Measurements from ENCODE around the gene CD109.

The CD109 gene

GRCh38 chr6:73823832-73824231 is 127.8 kb downstream of the CD109 start:
- no peaks in the 10 kb centered on the region for H3K9me3 ChIP-seq (replicated peaks in 1 of 2; ENCODE audit: control insufficient read depth in 2 of 2, insufficient read depth in 1 of 2, low read depth in 1 of 2, low read length in 2 of 2)
- no peak overlapping the region for H2BK15ac ChIP-seq (ENCODE audit: low read length)

DNA sequence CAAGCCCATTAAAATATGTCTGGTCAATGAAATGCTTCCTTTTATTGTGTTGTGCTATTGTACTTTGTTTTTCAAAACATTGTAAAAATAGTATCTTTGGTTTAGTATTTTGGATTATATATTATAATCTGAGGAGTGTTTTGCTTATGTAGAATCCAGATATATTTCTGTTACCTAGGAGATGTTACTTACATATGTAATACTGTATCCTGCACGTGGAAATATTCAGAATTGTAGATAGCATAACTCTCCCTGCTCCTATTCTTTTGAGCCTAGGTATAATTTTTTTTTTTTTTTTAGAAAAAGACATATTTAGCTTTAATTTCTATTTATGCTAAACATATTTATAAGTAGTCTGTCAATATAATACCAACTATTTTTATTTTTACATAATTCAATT is 130.6 kb downstream of the CD109 start:
- Histone ChIP-seq H4K8ac (ENCODE audit: low read depth, low read length) (no peak overlapping the region), H2BK15ac (ENCODE audit: low read length) (no peak overlapping the region), H3K18ac (ENCODE audit: low read length) (no peak overlapping the region), H2BK12ac (ENCODE audit: low read length) (no peak overlapping the region), H3K27me3 (ENCODE audit: control insufficient read depth in 3 of 3, insufficient read depth in 3 of 3, low read depth in 1 of 3, low read length in 3 of 3) (no peaks in the 10 kb centered on the region), H2BK5ac (ENCODE audit: low read length) (no peak overlapping the region), H3K27ac (replicated peaks; ENCODE audit: low read length) (no peak overlapping the region), H3K36me3 (replicated peaks in 1 of 2; ENCODE audit: control insufficient read depth in 2 of 2, insufficient read depth in 2 of 2, low read length in 2 of 2) (no peaks in the 10 kb centered on the region), H3K4me1 (ENCODE audit: control insufficient read depth in 2 of 2, insufficient read depth in 1 of 2, low read depth in 1 of 2, low read length in 2 of 2) (peaks cover 0 to 3% of the 10 kb centered on the region in 2 donors), H3K79me1 (ENCODE audit: low read depth, low read length) (no peaks in the 10 kb centered on the region), H3K9me3 (replicated peaks in 1 of 2; ENCODE audit: control insufficient read depth in 2 of 2, insufficient read depth in 1 of 2, low read depth in 1 of 2, low read length in 2 of 2) (no peaks in the 10 kb centered on the region), H3K14ac (ENCODE audit: low read length) (no peak overlapping the region), H3K9ac (ENCODE audit: low read depth, low read length, poor library complexity) (no peak overlapping the region), H2AK5ac (ENCODE audit: low read depth, low read length) (no peak overlapping the region), H2AFZ (ENCODE audit: low read length) (no peak overlapping the region), H3K4me3 (ENCODE audit: low read length in 2 of 2) (no peak overlapping the region), H2BK120ac (ENCODE audit: low read depth, low read length) (no peak overlapping the region), H4K91ac (ENCODE audit: low read depth, low read length, poor library complexity) (no peak overlapping the region), H3K23ac (ENCODE audit: low read depth, low read length, poor library complexity) (no peak overlapping the region), H3K4me2 (ENCODE audit: insufficient read depth, low read length, poor library complexity, severe bottlenecking) (no peak overlapping the region), H3K4ac (ENCODE audit: low read length) (no peak overlapping the region)
- no peak for DNase-seq (ENCODE audit: low spot score)
- WGBS, 2 donors (ENCODE audit: extremely low coverage in 2 of 2, insufficient read length in 2 of 2, insufficient replicate concordance in 1 of 2): no CpG with 5 or more reads among the region's 1 CpG

More at GRCh38 chr6:73823832-73824231, 127.8 kb downstream of the CD109 start:
- Histone ChIP-seq H3K4me1 (ENCODE audit: control insufficient read depth in 2 of 2, insufficient read depth in 1 of 2, low read depth in 1 of 2, low read length in 2 of 2) (no peaks in the 10 kb centered on the region), H4K8ac (ENCODE audit: low read depth, low read length) (no peak overlapping the region), H2AK5ac (ENCODE audit: low read depth, low read length) (no peak overlapping the region), H2AFZ (ENCODE audit: low read length) (no peak overlapping the region), H3K27ac (replicated peaks; ENCODE audit: low read length) (no peak overlapping the region), H2BK12ac (ENCODE audit: low read length) (no peak overlapping the region), H3K79me1 (ENCODE audit: low read depth, low read length) (no peaks in the 10 kb centered on the region), H3K4me2 (ENCODE audit: insufficient read depth, low read length, poor library complexity, severe bottlenecking) (no peak overlapping the region), H3K18ac (ENCODE audit: low read length) (no peak overlapping the region), H2BK5ac (ENCODE audit: low read length) (no peak overlapping the region), H3K27me3 (ENCODE audit: control insufficient read depth in 3 of 3, insufficient read depth in 3 of 3, low read depth in 1 of 3, low read length in 3 of 3) (no peaks in the 10 kb centered on the region), H3K36me3 (replicated peaks in 1 of 2; ENCODE audit: control insufficient read depth in 2 of 2, insufficient read depth in 2 of 2, low read length in 2 of 2) (no peaks in the 10 kb centered on the region), H4K91ac (ENCODE audit: low read depth, low read length, poor library complexity) (no peak overlapping the region), H3K4ac (ENCODE audit: low read length) (no peak overlapping the region), H2BK120ac (ENCODE audit: low read depth, low read length) (no peak overlapping the region), H3K14ac (ENCODE audit: low read length) (no peak overlapping the region), H3K4me3 (ENCODE audit: low read length in 2 of 2) (no peak overlapping the region), H3K23ac (ENCODE audit: low read depth, low read length, poor library complexity) (no peak overlapping the region), H3K9ac (ENCODE audit: low read depth, low read length, poor library complexity) (no peak overlapping the region)
- no CpG with 5 or more reads among the region's 1 CpG for WGBS, 2 donors (ENCODE audit: extremely low coverage in 2 of 2, insufficient read length in 2 of 2, insufficient replicate concordance in 1 of 2)
- DNase-seq (ENCODE audit: low spot score): no peak

- no peak overlapping the region for H3K27ac ChIP-seq (replicated peaks; ENCODE audit: low read length)
- H3K79me1 ChIP-seq (ENCODE audit: low read depth, low read length): no peaks in the 10 kb centered on the region
- H3K14ac ChIP-seq (ENCODE audit: low read length): no peak overlapping the region
- H3K9me3 ChIP-seq (replicated peaks in 1 of 2; ENCODE audit: control insufficient read depth in 2 of 2, insufficient read depth in 1 of 2, low read depth in 1 of 2, low read length in 2 of 2): no peaks in the 10 kb centered on the region
- H2AFZ ChIP-seq (ENCODE audit: low read length): no peak overlapping the region
- H2BK12ac ChIP-seq (ENCODE audit: low read length): no peak overlapping the region
- H2BK5ac ChIP-seq (ENCODE audit: low read length): no peak overlapping the region
- no peak overlapping the region for H4K91ac ChIP-seq (ENCODE audit: low read depth, low read length, poor library complexity)
- H3K27me3 ChIP-seq (ENCODE audit: control insufficient read depth in 3 of 3, insufficient read depth in 3 of 3, low read depth in 1 of 3, low read length in 3 of 3): no peaks in the 10 kb centered on the region
- H3K4me2 ChIP-seq (ENCODE audit: insufficient read depth, low read length, poor library complexity, severe bottlenecking): no peak overlapping the region
- no peak overlapping the region for H2BK120ac ChIP-seq (ENCODE audit: low read depth, low read length)
- H3K4me1 ChIP-seq (ENCODE audit: control insufficient read depth in 2 of 2, insufficient read depth in 1 of 2, low read depth in 1 of 2, low read length in 2 of 2): peaks cover 0 to 3% of the 10 kb centered on the region in 2 donors
- H4K8ac ChIP-seq (ENCODE audit: low read depth, low read length): no peak overlapping the region
- no peak overlapping the region for H3K9ac ChIP-seq (ENCODE audit: low read depth, low read length, poor library complexity)
- H2AK5ac ChIP-seq (ENCODE audit: low read depth, low read length): no peak overlapping the region
- no peak for DNase-seq (ENCODE audit: low spot score)
- H3K23ac ChIP-seq (ENCODE audit: low read depth, low read length, poor library complexity): no peak overlapping the region
- no peak overlapping the region for H2BK15ac ChIP-seq (ENCODE audit: low read length)
- no peak overlapping the region for H3K4me3 ChIP-seq (ENCODE audit: low read length in 2 of 2)
- no peak overlapping the region for H3K18ac ChIP-seq (ENCODE audit: low read length)
- H3K36me3 ChIP-seq (replicated peaks in 1 of 2; ENCODE audit: control insufficient read depth in 2 of 2, insufficient read depth in 2 of 2, low read length in 2 of 2): no peaks in the 10 kb centered on the region
- H3K4ac ChIP-seq (ENCODE audit: low read length): no peak overlapping the region
- WGBS, 2 donors (ENCODE audit: extremely low coverage in 2 of 2, insufficient read length in 2 of 2, insufficient replicate concordance in 1 of 2): no CpG with 5 or more reads among the region's 2 CpGs
Measured at GRCh38 chr6:73830119-73830518, 134.1 kb downstream of the CD109 start.

DNA sequence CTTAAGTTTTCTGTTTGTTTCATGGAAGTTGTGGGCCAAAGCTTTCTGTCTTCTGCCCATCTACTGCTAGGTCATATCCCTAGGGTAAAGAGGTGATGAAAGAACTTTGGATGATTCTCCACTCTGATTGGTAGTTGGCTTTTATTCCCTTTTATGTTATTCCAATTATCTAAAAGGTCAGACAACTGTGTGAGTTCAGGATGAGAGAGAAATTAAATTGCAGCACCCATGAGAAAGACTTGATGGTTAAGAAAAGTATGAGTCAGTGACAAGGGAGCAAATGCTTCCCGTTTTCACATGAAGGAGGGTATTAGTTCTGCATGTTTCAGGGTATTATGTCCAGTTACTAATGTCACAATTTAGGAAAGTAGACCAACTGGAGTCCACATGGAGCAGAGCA is 136.3 kb downstream of the CD109 start:
- H2BK12ac ChIP-seq (ENCODE audit: low read length): no peak overlapping the region

More for the DNA sequence above, 136.3 kb downstream of the CD109 start:
- Histone ChIP-seq H2BK15ac (ENCODE audit: low read length) (no peak overlapping the region), H3K36me3 (replicated peaks in 1 of 2; ENCODE audit: control insufficient read depth in 2 of 2, insufficient read depth in 2 of 2, low read length in 2 of 2) (no peaks in the 10 kb centered on the region), H4K8ac (ENCODE audit: low read depth, low read length) (no peak overlapping the region), H3K9ac (ENCODE audit: low read depth, low read length, poor library complexity) (no peak overlapping the region), H3K27ac (replicated peaks; ENCODE audit: low read length) (no peak overlapping the region), H3K14ac (ENCODE audit: low read length) (no peak overlapping the region), H3K27me3 (ENCODE audit: control insufficient read depth in 3 of 3, insufficient read depth in 3 of 3, low read depth in 1 of 3, low read length in 3 of 3) (no peaks in the 10 kb centered on the region), H4K91ac (ENCODE audit: low read depth, low read length, poor library complexity) (no peak overlapping the region), H3K23ac (ENCODE audit: low read depth, low read length, poor library complexity) (no peak overlapping the region), H3K79me1 (ENCODE audit: low read depth, low read length) (no peaks in the 10 kb centered on the region), H2AFZ (ENCODE audit: low read length) (no peak overlapping the region), H3K4me3 (ENCODE audit: low read length in 2 of 2) (no peak overlapping the region), H2AK5ac (ENCODE audit: low read depth, low read length) (no peak overlapping the region), H3K4me2 (ENCODE audit: insufficient read depth, low read length, poor library complexity, severe bottlenecking) (no peak overlapping the region), H3K4me1 (ENCODE audit: control insufficient read depth in 2 of 2, insufficient read depth in 1 of 2, low read depth in 1 of 2, low read length in 2 of 2) (peaks cover 0 to 3% of the 10 kb centered on the region in 2 donors), H3K4ac (ENCODE audit: low read length) (no peak overlapping the region), H3K18ac (ENCODE audit: low read length) (no peak overlapping the region), H2BK5ac (ENCODE audit: low read length) (no peak overlapping the region), H3K9me3 (replicated peaks in 1 of 2; ENCODE audit: control insufficient read depth in 2 of 2, insufficient read depth in 1 of 2, low read depth in 1 of 2, low read length in 2 of 2) (no peaks in the 10 kb centered on the region), H2BK120ac (ENCODE audit: low read depth, low read length) (no peak overlapping the region)
- no peak for DNase-seq (ENCODE audit: low spot score)
- WGBS, 2 donors (ENCODE audit: extremely low coverage in 2 of 2, insufficient read length in 2 of 2, insufficient replicate concordance in 1 of 2): no CpG with 5 or more reads among the region's 1 CpG
